Right lobe of liver (tissue), 4 donors: Measurements from ENCODE around the gene CPLX1.

Experiments used
- CTCF ChIP-seq, 4 donors: fragments of 200-600 bp in 3 of 4; fragments of 450-650 bp in 1 of 4; IDR thresholded peaks; one replicate each; pipeline versions ENCODE4 v1.5.1 to v1.8.0; 2016 to 2022; ENCODE audit warnings: antibody characterized with exemption in 4 of 4, mild to moderate bottlenecking in 2 of 4
- POLR2A ChIP-seq: fragments of 450-650 bp; IDR thresholded peaks from one replicate; pipeline ENCODE4 v1.6.1; 2017; ENCODE audit warnings: antibody characterized with exemption, mild to moderate bottlenecking
- donor health status: DM: no; HTN: no; CAD: no.
- donor health status: DM: no; HTN: no; CAD: no.
- donor health status: DM: no; HTN: yes; CAD: no.

DNA sequence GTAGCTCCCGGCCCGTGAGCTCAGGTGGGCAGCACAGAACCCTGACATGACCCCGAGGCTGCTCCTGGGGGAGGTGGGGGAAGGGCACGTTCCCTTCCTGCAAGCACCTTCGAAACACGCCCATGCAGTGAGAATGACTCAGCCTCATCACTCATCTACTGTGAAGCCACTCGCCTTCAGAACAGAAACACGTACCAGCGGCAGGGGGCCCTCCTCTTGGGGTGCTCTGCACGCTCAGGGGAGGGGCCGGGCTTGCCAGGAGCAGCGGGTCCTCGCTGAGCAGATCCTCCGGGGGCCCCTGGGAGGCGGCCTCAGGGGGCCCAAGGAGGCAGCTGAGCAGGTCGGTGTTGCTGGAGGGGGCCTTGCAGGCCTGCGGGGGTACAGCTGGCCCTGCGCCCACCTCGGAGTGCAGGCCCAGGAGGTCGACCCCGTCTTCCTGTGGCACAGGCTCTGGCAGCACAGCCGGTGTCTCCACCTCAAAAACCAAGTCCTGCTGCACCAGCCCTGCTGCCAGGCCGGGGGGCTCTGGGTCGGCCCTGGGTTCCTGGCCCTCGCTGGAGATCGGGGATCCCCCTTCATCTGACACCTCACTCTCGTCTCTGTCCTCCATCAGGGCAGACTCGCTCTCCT is 40.9 kb upstream of the CPLX1 start:
- TF ChIP-seq CTCF (IDR thresholded peaks at IDR 0.05) (no peak), POLR2A (no peak)
